Prostate gland (tissue), 2 donors: Measurements from ENCODE around the gene GBP2. TPM values are rescaled to one million over a fixed set of nuclear protein-coding genes. Genes with fewer than 3 reads are reported as not detected.
A peak's percentile ranks its signal among the peaks of the same experiment; 100 is the strongest.
"Not testable (repeated sequence)": the region's sequence is repeated elsewhere in the genome, so short reads cannot be mapped to it uniquely, and the experiment has no call there.

Experiments
- DNase-seq: peaks from one replicate; pipeline ENCODE4 v3.0.0-alpha.2; 2019; ENCODE audit warnings: low spot score
- H3K27ac ChIP-seq, 2 donors: fragments of 200-600 bp; sonication (generic); 2 replicates each; pipeline ENCODE4 v1.5.1; 2017 to 2019
- H3K27me3 ChIP-seq: fragments of 200-600 bp; sonication (generic); replicated peaks from 2 replicates; pipeline ENCODE4 v1.5.1; 2019; ENCODE audit not compliant: insufficient read depth
- H3K36me3 ChIP-seq, 2 donors: fragments of 200-600 bp; sonication (generic); 1 replicate in 1 of 2; 2 replicates in 1 of 2; pipeline versions ENCODE4 v1.5.1 to v1.8.1; 2017 to 2019
- H3K4me1 ChIP-seq: fragments of 200-600 bp; sonication (generic); replicated peaks from 2 replicates; pipeline ENCODE4 v1.5.1; 2019
- H3K4me3 ChIP-seq, 2 donors: fragments of 200-600 bp; sonication (generic); 2 replicates each; pipeline ENCODE4 v1.5.1; 2017 to 2019
- H3K9me3 ChIP-seq: fragments of 200-600 bp; sonication (generic); 2 replicates; pipeline ENCODE4 v1.5.1; 2017
- CTCF ChIP-seq, 4 experiments: fragments of 200-600 bp in 2 of 4; fragments of 450-650 bp in 2 of 4; sonication (generic) in 2 of 4; IDR thresholded peaks; 1 replicate in 3 of 4; 2 replicates in 1 of 4; pipeline ENCODE4 v1.5.1; 2016 to 2019; ENCODE audit warnings: antibody characterized with exemption in 4 of 4, mild to moderate bottlenecking in 2 of 4, moderate library complexity in 2 of 4
- POLR2A ChIP-seq: fragments of 450-650 bp; IDR thresholded peaks from one replicate; pipeline ENCODE4 v1.6.1; 2016; ENCODE audit warnings: antibody characterized with exemption, mild to moderate bottlenecking
- POLR2AphosphoS5 ChIP-seq: sonication (generic); formaldehyde crosslinking; IDR thresholded peaks from one replicate; pipeline ENCODE4 v1.6.1; 2017; ENCODE audit warnings: antibody characterized with exemption
- WGBS: methylation state at CpG from one replicate; pipeline ENCODE4 v1.1.5; 2018; 5-methylcytosine and 5-hydroxymethylcytosine counted together
- intact Hi-C: fragments of 100-400 bp; cut with DNase I; formaldehyde crosslinking; loops from one replicate; pipeline ENCODE4 v1.14.2; 2022
- total RNA-seq, 2 donors: library from RNA; depleted of rRNA; stranded (reverse); fragments of >200 nt; gene quantifications; one replicate each; pipeline ENCODE4 v1.1.0, GENCODE V29; 2016

Gene GBP2
- total RNA-seq, 2 donors from 2014 or later = 34.8 to 66.4 TPM

DNA sequence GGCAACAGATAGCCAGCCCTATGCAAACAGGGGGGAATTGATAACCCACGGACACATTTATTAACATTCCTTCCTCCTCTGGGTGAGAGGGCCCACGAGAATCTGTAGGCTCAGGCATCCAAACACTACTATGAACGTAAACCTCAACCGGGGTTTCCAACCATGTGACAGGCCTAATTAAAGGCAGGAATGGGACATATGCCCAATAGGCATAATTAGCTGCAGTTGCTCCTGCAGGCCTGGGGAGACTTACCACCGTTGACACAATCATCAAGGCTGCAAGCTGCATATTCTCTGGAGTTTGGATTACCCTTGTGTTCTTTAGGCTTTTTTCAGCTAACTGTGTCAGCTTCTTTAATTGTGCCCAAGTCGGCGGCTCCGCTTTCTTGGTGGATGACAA lies 38.7 kb downstream of the GBP2 start:
- intact Hi-C loops = loop anchor here (10.0 kb wide), 1 partner anchor 278 kb away; the partner anchor contains the start of gene GBP6
- Histone ChIP-seq H3K36me3 (no peaks in the 10 kb centered on the region), H3K4me1 (no peaks in the 10 kb centered on the region), H3K27ac (no peak overlapping the region), H3K4me3 (no peak overlapping the region), H3K27me3 (no peaks in the 10 kb centered on the region), H3K9me3 (no peaks in the 10 kb centered on the region)
- DNase-seq = no peak
- WGBS = 70% methylated on average over 8 of the region's 8 CpGs
- TF ChIP-seq POLR2AphosphoS5 (no peak), POLR2A (no peak), CTCF (IDR thresholded peaks at IDR 0.05) (no peak)

DNA sequence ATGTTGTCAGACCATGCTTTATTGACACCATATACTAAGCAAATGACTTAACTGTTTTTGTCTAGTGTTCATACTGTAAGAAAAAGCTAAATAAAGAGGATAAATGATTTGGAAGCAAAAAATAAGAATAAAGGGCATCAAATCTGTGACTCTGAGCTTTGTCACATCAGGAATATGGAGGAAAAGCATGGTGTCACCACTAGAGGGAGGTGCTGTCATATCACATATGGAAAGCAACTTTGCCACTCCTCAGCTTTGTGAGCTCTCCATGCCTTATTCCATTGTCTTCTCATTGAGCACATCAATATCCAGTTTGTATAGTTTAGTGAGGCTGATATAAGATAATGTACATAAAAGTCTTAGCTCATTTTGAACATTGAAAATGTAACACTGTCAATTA lies 40.1 kb downstream of the GBP2 start:
- intact Hi-C loops = loop anchor here (10.0 kb wide), 1 partner anchor 279 kb away; the partner anchor contains the start of gene GBP6
- H3K4me1 ChIP-seq = no peaks in the 10 kb centered on the region

GRCh38 chr1:89081005-89081404 lies 44.9 kb downstream of the GBP2 start:
- WGBS = 82% methylated on average over 3 of the region's 3 CpGs
- H3K27me3 ChIP-seq = no peaks in the 10 kb centered on the region
- DNase-seq = no peak
- TF ChIP-seq POLR2AphosphoS5 (no peak), POLR2A (no peak), CTCF (IDR thresholded peaks at IDR 0.05) (no peak)
- H3K4me3 ChIP-seq = no peak overlapping the region
- intact Hi-C loops = loop anchor here (10.0 kb wide), 1 partner anchor 284 kb away; the partner anchor contains the start of gene GBP6
- no peak overlapping the region for H3K27ac ChIP-seq
- no peaks in the 10 kb centered on the region for H3K4me1 ChIP-seq
- no peaks in the 10 kb centered on the region for H3K9me3 ChIP-seq
- no peaks in the 10 kb centered on the region for H3K36me3 ChIP-seq

More for the DNA sequence above, 40.1 kb downstream of the GBP2 start:
- DNase-seq = no peak
- H3K36me3 ChIP-seq = no peaks in the 10 kb centered on the region
- no peak overlapping the region for H3K27ac ChIP-seq
- H3K4me3 ChIP-seq = no peak overlapping the region
- no peak for TF ChIP-seq POLR2A
- no peak for TF ChIP-seq POLR2AphosphoS5
- peak in 1 of 4 experiments; percentile 51 for TF ChIP-seq CTCF (IDR thresholded peaks at IDR 0.05)
- no peaks in the 10 kb centered on the region for H3K9me3 ChIP-seq
- no peaks in the 10 kb centered on the region for H3K27me3 ChIP-seq

- intact Hi-C loops = loop anchor here (10.0 kb wide), 1 partner anchor 285 kb away; the partner anchor contains the start of gene GBP6
- not testable (repeated sequence) for H3K9me3 ChIP-seq, H3K4me1 ChIP-seq, H3K27ac ChIP-seq, DNase-seq, H3K4me3 ChIP-seq, H3K36me3 ChIP-seq, H3K27me3 ChIP-seq
- 82% methylated on average over 7 of the region's 7 CpGs for WGBS
Observed at GRCh38 chr1:89080068-89080467, 45.8 kb downstream of the GBP2 start.

DNA sequence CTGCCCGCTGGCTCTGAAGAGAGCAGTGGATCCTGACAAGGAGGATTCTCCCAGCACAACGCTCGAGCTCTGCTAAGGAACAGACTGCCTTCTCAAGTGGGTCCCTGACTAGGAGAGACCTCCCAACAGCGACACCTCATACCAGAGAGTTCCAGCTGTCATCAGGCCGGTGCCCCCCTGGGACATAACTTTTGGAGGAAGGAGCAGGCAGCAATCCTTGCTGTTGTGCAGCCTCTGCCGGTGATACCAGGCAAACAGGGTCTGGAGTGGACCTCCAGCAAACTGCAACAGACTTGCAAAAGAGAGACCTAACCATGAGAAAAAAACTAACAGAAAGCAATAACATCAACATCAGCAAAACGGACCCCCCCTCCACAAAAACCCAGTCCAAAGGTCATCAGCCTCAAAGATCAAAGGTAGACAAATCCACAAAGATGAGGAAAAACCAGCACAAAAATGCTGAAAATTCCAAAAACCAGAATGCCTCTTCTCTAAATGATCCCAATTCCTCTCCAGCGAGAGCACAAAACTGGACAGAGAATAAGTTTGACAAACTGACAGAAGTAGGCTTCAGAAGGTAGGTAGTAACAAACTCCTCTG lies 53.3 kb downstream of the GBP2 start:
- H3K4me1 ChIP-seq, H3K36me3 ChIP-seq, DNase-seq, H3K27ac ChIP-seq, H3K9me3 ChIP-seq, H3K4me3 ChIP-seq, H3K27me3 ChIP-seq, intact Hi-C loops: not testable (repeated sequence)
- WGBS = 76% methylated on average over 8 of the region's 8 CpGs

GRCh38 chr1:89070509-89070908 lies 55.4 kb downstream of the GBP2 start:
- DNase-seq = no peak
- H3K4me3 ChIP-seq = no peak overlapping the region
- H3K4me1 ChIP-seq = no peaks in the 10 kb centered on the region
- WGBS = 83% methylated on average over 1 of the region's 1 CpG
- H3K36me3 ChIP-seq = no peaks in the 10 kb centered on the region
- no peaks in the 10 kb centered on the region for H3K27me3 ChIP-seq
- TF ChIP-seq CTCF (IDR thresholded peaks at IDR 0.05) (no peak), POLR2AphosphoS5 (no peak), POLR2A (no peak)
- no peak overlapping the region for H3K27ac ChIP-seq
- intact Hi-C loops = no loop called here
- H3K9me3 ChIP-seq = no peaks in the 10 kb centered on the region
